Measurements from ENCODE around the gene TNFRSF8. TPM values are rescaled to one million over a fixed set of nuclear protein-coding genes. Genes with fewer than 3 reads are reported as not detected.
"Not testable (repeated sequence)": the region's sequence is repeated elsewhere in the genome, so short reads cannot be mapped to it uniquely, and the experiment has no call there.

Gene TNFRSF8
- total and polyA plus RNA-seq, 2 donors (not counting 1 experiment from before 2014, with no cell fraction given): 0.05 TPM; not detected in 1

DNA sequence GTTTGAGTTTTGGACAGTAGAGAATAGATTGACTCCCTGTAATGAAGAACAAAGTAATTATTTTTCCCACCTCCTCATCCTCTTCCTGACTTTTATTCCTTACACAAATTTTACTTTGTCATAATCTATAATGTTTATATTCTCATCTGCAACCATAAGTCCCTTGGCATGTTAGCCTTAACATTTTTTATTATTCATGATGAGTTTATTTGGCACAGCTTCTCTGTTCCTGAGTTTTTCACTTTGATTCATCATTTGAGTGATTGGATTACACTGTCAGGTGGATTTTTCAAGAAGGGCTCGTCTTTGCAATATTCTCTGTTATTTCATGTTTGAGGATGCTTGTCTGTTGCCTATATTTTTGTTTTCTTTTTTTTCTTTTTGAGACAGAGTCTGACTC lies 35.7 kb downstream of the TNFRSF8 start:
- H3K79me2 ChIP-seq (ENCODE audit: control insufficient read depth, insufficient read depth, low read length): no peaks in the 10 kb centered on the region
- TF ChIP-seq, protein P1, sequence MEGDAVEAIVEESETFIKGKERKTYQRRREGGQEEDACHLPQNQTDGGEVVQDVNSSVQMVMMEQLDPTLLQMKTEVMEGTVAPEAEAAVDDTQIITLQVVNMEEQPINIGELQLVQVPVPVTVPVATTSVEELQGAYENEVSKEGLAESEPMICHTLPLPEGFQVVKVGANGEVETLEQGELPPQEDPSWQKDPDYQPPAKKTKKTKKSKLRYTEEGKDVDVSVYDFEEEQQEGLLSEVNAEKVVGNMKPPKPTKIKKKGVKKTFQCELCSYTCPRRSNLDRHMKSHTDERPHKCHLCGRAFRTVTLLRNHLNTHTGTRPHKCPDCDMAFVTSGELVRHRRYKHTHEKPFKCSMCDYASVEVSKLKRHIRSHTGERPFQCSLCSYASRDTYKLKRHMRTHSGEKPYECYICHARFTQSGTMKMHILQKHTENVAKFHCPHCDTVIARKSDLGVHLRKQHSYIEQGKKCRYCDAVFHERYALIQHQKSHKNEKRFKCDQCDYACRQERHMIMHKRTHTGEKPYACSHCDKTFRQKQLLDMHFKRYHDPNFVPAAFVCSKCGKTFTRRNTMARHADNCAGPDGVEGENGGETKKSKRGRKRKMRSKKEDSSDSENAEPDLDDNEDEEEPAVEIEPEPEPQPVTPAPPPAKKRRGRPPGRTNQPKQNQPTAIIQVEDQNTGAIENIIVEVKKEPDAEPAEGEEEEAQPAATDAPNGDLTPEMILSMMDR (conservative IDR thresholded peaks at IDR 0.05 in 1 of 2, IDR thresholded peaks at IDR 0.05 in 1 of 2; ENCODE audit: low read depth in 1 of 2, low read length in 2 of 2): no peak
- no peak for TF ChIP-seq EZH2 (IDR thresholded peaks at IDR 0.05; ENCODE audit: low read length, missing control alignments)
- H3K4me3 ChIP-seq (replicated peaks in 1 of 4; ENCODE audit: control extremely low read depth in 1 of 4, insufficient read depth in 1 of 4, low read depth in 3 of 4, low read length in 4 of 4): no peak overlapping the region
- no peaks in the 10 kb centered on the region for H3K27me3 ChIP-seq (ENCODE audit: control insufficient read depth, insufficient read depth, low read length)
- no peak overlapping the region for H3K4me2 ChIP-seq (ENCODE audit: extremely low read depth, insufficient read depth, low read length)
- no peak overlapping the region for H3K9ac ChIP-seq (ENCODE audit: insufficient read depth, low read length)
- no peaks in the 10 kb centered on the region for H3K9me3 ChIP-seq (ENCODE audit: control insufficient read depth, insufficient read depth, low read depth, low read length)
- H2AFZ ChIP-seq (ENCODE audit: low read length): no peak overlapping the region
- H4K20me1 ChIP-seq (ENCODE audit: control insufficient read depth, extremely low read depth, insufficient read depth, low read length): no peaks in the 10 kb centered on the region
- DNase-seq (ENCODE audit: low read depth in 2 of 2): peak in 1 of 2 donors; percentile 14
- no peaks in the 10 kb centered on the region for H3K36me3 ChIP-seq (ENCODE audit: control insufficient read depth, insufficient read depth, low read length)
- H3K4me1 ChIP-seq (ENCODE audit: control insufficient read depth, extremely low read depth, insufficient read depth, low read length): no peaks in the 10 kb centered on the region
- H3K27ac ChIP-seq (ENCODE audit: insufficient read depth, low read length): no peak overlapping the region

DNA sequence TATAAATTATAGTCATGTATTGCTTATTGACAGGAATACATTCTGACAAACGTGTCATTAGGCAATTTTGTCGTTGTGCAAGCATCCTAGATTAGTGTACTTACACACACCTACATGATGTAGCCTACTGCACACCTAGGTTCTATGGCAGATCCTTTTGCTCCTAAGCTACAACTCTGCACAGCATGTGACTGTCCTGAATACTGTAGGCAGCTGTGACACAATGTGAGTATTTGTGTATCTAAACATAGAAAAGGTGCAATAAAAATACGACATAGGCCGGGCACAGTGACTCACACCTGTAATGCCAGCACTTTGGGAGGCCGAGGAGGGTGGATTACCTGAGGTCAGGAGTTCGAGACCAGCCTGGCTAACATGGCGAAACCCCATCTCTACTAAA lies 36.5 kb downstream of the TNFRSF8 start:
- no peaks in the 10 kb centered on the region for H4K20me1 ChIP-seq (ENCODE audit: control insufficient read depth, extremely low read depth, insufficient read depth, low read length)
- no peak overlapping the region for H2AFZ ChIP-seq (ENCODE audit: low read length)
- TF ChIP-seq, protein P1 (conservative IDR thresholded peaks at IDR 0.05 in 1 of 2, IDR thresholded peaks at IDR 0.05 in 1 of 2; ENCODE audit: low read depth in 1 of 2, low read length in 2 of 2): no peak
- no peak for TF ChIP-seq EZH2 (IDR thresholded peaks at IDR 0.05; ENCODE audit: low read length, missing control alignments)

GRCh38 chr1:12100071-12100470 lies 37.0 kb downstream of the TNFRSF8 start:
- DNase-seq (ENCODE audit: low read depth in 2 of 2): no peak
- H3K4me2 ChIP-seq (ENCODE audit: extremely low read depth, insufficient read depth, low read length): no peak overlapping the region
- no peaks in the 10 kb centered on the region for H3K4me1 ChIP-seq (ENCODE audit: control insufficient read depth, extremely low read depth, insufficient read depth, low read length)
- H4K20me1 ChIP-seq (ENCODE audit: control insufficient read depth, extremely low read depth, insufficient read depth, low read length): no peaks in the 10 kb centered on the region
- no peaks in the 10 kb centered on the region for H3K79me2 ChIP-seq (ENCODE audit: control insufficient read depth, insufficient read depth, low read length)
- peaks cover 8% of the 10 kb centered on the region for H3K27me3 ChIP-seq (ENCODE audit: control insufficient read depth, insufficient read depth, low read length)
- TF ChIP-seq EZH2 (IDR thresholded peaks at IDR 0.05; ENCODE audit: low read length, missing control alignments): no peak
- TF ChIP-seq, protein P1 (conservative IDR thresholded peaks at IDR 0.05 in 1 of 2, IDR thresholded peaks at IDR 0.05 in 1 of 2; ENCODE audit: low read depth in 1 of 2, low read length in 2 of 2): no peak
- no peaks in the 10 kb centered on the region for H3K36me3 ChIP-seq (ENCODE audit: control insufficient read depth, insufficient read depth, low read length)
- H3K27ac ChIP-seq (ENCODE audit: insufficient read depth, low read length): no peak overlapping the region
- H3K9ac ChIP-seq (ENCODE audit: insufficient read depth, low read length): no peak overlapping the region
- no peaks in the 10 kb centered on the region for H3K9me3 ChIP-seq (ENCODE audit: control insufficient read depth, insufficient read depth, low read depth, low read length)
- H2AFZ ChIP-seq (ENCODE audit: low read length): no peak overlapping the region
- H3K4me3 ChIP-seq (replicated peaks in 1 of 4; ENCODE audit: control extremely low read depth in 1 of 4, insufficient read depth in 1 of 4, low read depth in 3 of 4, low read length in 4 of 4): no peak overlapping the region

More for the DNA sequence above, 36.5 kb downstream of the TNFRSF8 start:
- H3K36me3 ChIP-seq (ENCODE audit: control insufficient read depth, insufficient read depth, low read length): no peaks in the 10 kb centered on the region
- H3K27me3 ChIP-seq (ENCODE audit: control insufficient read depth, insufficient read depth, low read length): peaks cover 5% of the 10 kb centered on the region
- H3K9ac ChIP-seq (ENCODE audit: insufficient read depth, low read length): no peak overlapping the region
- no peaks in the 10 kb centered on the region for H3K9me3 ChIP-seq (ENCODE audit: control insufficient read depth, insufficient read depth, low read depth, low read length)
- no peak overlapping the region for H3K4me2 ChIP-seq (ENCODE audit: extremely low read depth, insufficient read depth, low read length)
- H3K4me1 ChIP-seq (ENCODE audit: control insufficient read depth, extremely low read depth, insufficient read depth, low read length): no peaks in the 10 kb centered on the region
- no peak for DNase-seq (ENCODE audit: low read depth in 2 of 2)
- H3K4me3 ChIP-seq (replicated peaks in 1 of 4; ENCODE audit: control extremely low read depth in 1 of 4, insufficient read depth in 1 of 4, low read depth in 3 of 4, low read length in 4 of 4): no peak overlapping the region
- no peaks in the 10 kb centered on the region for H3K79me2 ChIP-seq (ENCODE audit: control insufficient read depth, insufficient read depth, low read length)
- no peak overlapping the region for H3K27ac ChIP-seq (ENCODE audit: insufficient read depth, low read length)

DNA sequence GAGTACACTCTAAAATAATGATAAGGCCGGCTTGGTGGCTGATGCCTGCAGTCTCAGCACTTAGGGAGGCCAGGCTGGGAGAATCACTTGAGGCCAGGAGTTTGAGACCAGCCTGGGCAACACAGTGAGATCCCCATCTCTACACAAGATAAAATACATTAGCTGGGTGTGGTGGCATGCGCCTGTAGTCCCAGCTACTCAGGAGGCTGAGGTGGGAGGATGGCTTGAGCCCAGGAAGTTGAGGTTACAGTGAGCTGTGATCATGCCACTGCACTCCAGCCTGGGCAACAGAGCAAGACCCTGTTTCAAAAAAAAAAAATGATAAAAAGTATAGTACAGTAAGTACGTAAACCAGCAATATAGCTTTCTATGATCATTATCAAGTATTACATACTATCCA lies 38.0 kb downstream of the TNFRSF8 start:
- H2AFZ ChIP-seq (ENCODE audit: low read length); H3K4me1 ChIP-seq (ENCODE audit: control insufficient read depth, extremely low read depth, insufficient read depth, low read length); DNase-seq (ENCODE audit: low read depth in 2 of 2); H3K9me3 ChIP-seq (ENCODE audit: control insufficient read depth, insufficient read depth, low read depth, low read length); H3K36me3 ChIP-seq (ENCODE audit: control insufficient read depth, insufficient read depth, low read length); H3K9ac ChIP-seq (ENCODE audit: insufficient read depth, low read length); H4K20me1 ChIP-seq (ENCODE audit: control insufficient read depth, extremely low read depth, insufficient read depth, low read length); H3K4me2 ChIP-seq (ENCODE audit: extremely low read depth, insufficient read depth, low read length); H3K4me3 ChIP-seq (replicated peaks in 1 of 4; ENCODE audit: control extremely low read depth in 1 of 4, insufficient read depth in 1 of 4, low read depth in 3 of 4, low read length in 4 of 4); H3K79me2 ChIP-seq (ENCODE audit: control insufficient read depth, insufficient read depth, low read length); H3K27ac ChIP-seq (ENCODE audit: insufficient read depth, low read length): not testable (repeated sequence)
- peaks cover 15% of the 10 kb centered on the region for H3K27me3 ChIP-seq (ENCODE audit: control insufficient read depth, insufficient read depth, low read length)
